Panc1 (cell line): ENCODE measurements around the gene FSTL4. TPM values are rescaled to one million over a fixed set of nuclear protein-coding genes. Genes with fewer than 3 reads are reported as not detected.

Experiments
- ATAC-seq: fragments of 200-7000 bp; cut with Tn5 transposase; 2 replicates; pipeline ENCODE4 v1.9.1; 2020; ENCODE audit warnings: mild to moderate bottlenecking, moderate library complexity
- BruUV-seq: library from RNA; stranded (reverse); fragments of 400-500 nt; replicated peaks from 2 replicates; lab custom pipeline; 2021; lab: Mats Ljungman, UMichigan
- CTCF ChIA-PET: fragments of 300-600 bp; sonication (Branson Sonifier 250); formaldehyde crosslinking; loops from one replicate; lab custom pipeline; 2022; ENCODE audit warnings: antibody characterized with exemption; lab: Charles Lee
- POLR2A ChIA-PET: fragments of 300-600 bp; sonication (Branson Sonifier 250); formaldehyde crosslinking; loops from one replicate; lab custom pipeline; 2022; ENCODE audit warnings: antibody characterized with exemption; lab: Charles Lee
- DNase-seq: peaks from one replicate; pipeline ENCODE4 v3.0.0-alpha.2; 2010; ENCODE audit warnings: low read depth, low spot score
- H3K27ac ChIP-seq: 2 replicates; pipeline ENCODE4 v1.5.1; 2011; ENCODE audit warnings: mild to moderate bottlenecking, low read length, inconsistent platforms
- H3K27me3 ChIP-seq: fragments of 200-500 bp; sonication (Bioruptor generic); 2 replicates; pipeline ENCODE4 v1.6.0; 2014; ENCODE audit warnings: low read length, inconsistent platforms; ENCODE audit not compliant: control insufficient read depth, insufficient read depth
- H3K36me3 ChIP-seq: fragments of 200-500 bp; sonication (Bioruptor generic); 2 replicates; pipeline ENCODE4 v1.5.1; 2014; ENCODE audit warnings: inconsistent platforms, mild to moderate bottlenecking, low read length, moderate library complexity; ENCODE audit not compliant: control insufficient read depth, insufficient read depth
- H3K4me1 ChIP-seq: 2 replicates; pipeline ENCODE4 v1.5.1; 2011; ENCODE audit warnings: inconsistent platforms, mild to moderate bottlenecking, low read length, moderate library complexity; ENCODE audit not compliant: control insufficient read depth, insufficient read depth
- H3K4me3 ChIP-seq, 2 experiments: 2 replicates each; pipeline ENCODE4 v1.5.1; 2011 to 2012; ENCODE audit warnings: low read depth in 2 of 2, low read length in 2 of 2, mild to moderate bottlenecking in 2 of 2, inconsistent platforms in 1 of 2, moderate library complexity in 1 of 2
- H3K9me3 ChIP-seq: fragments of 200-500 bp; sonication (Bioruptor generic); 2 replicates; pipeline ENCODE4 v1.5.1; 2014; ENCODE audit warnings: low read depth, mild to moderate bottlenecking, inconsistent platforms, low read length, moderate library complexity; ENCODE audit not compliant: control insufficient read depth, insufficient read depth
- POLR2AphosphoS5 ChIP-seq: IDR thresholded peaks from 2 replicates; pipeline ENCODE4 v1.6.1; 2012; ENCODE audit warnings: mild to moderate bottlenecking, low read depth, low read length, moderate library complexity
- SIN3A ChIP-seq: IDR thresholded peaks from 2 replicates; pipeline ENCODE4 v1.6.1; 2012; ENCODE audit warnings: low read depth, mild to moderate bottlenecking, low read length, moderate library complexity, borderline replicate concordance; ENCODE audit not compliant: insufficient read depth
- TCF7L2 ChIP-seq: IDR thresholded peaks from 2 replicates; pipeline ENCODE4 v1.6.1; 2011; ENCODE audit warnings: mild to moderate bottlenecking, low read depth, low read length, inconsistent platforms
- in situ Hi-C: cut with HindIII; loops from 2 replicates; pipeline ENCODE4 v1.10.0; 2016; ENCODE audit warnings: low sequenced_read_pairs, low pct_unique_long_range_greater_than_20kb
- intact Hi-C: fragments of 100-400 bp; cut with micrococcal nuclease; formaldehyde crosslinking; loops from one replicate; pipeline ENCODE4 v1.10.0; 2022; ENCODE audit not compliant: unreplicated experiment
- total RNA-seq: library from RNA; stranded (reverse); gene quantifications from one replicate; pipeline ENCODE4 v1.2.1, GENCODE V29; 2021; ENCODE audit not compliant: unreplicated experiment
- TF ChIP-seq, protein P1 (sequence below), 2 experiments: IDR thresholded peaks; 2 replicates each; pipeline ENCODE4 v1.6.1; 2011 to 2012; ENCODE audit warnings: low read depth in 2 of 2, control low read depth in 1 of 2, low read length in 1 of 2, mild to moderate bottlenecking in 1 of 2, moderate library complexity in 1 of 2; ENCODE audit not compliant: insufficient read depth in 1 of 2
- TF ChIP-seq, protein P2 (sequence below): fragments of 450-650 bp; IDR thresholded peaks from 2 replicates; pipeline ENCODE4 v1.5.1; 2017; ENCODE audit warnings: mild to moderate bottlenecking

Gene FSTL4
- total RNA-seq, 1 experiment from 2014 or later, result 0.18 TPM

DNA sequence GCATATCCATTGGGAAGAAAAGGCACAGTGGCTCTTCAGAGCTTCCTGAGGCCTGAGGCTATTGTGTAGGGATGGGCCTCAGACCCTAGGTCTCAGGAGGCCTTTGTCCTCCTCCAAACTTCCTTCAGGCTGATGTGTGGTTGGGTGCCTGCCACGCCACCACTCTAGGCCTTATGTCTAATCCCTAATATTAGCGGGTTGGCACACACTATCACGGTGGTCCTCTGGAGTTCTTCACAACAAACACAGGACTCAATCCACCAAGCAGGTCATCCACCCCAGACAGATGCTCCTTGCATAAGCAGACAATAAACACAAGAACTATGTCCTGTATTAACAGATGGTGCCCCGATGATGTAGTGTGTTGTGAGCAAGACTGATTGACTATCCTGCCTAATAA lies 31.0 kb upstream of the FSTL4 start:
- H3K36me3 ChIP-seq, result no peaks in the 10 kb centered on the region
- no peak overlapping the region for H3K4me3 ChIP-seq
- H3K9me3 ChIP-seq, result no peaks in the 10 kb centered on the region
- no peak overlapping the region for H3K27ac ChIP-seq
- in situ Hi-C loops (no loop called here), intact Hi-C loops (no loop called here)
- ChIA-PET CTCF (no interaction called here), POLR2A (no interaction called here)
- H3K4me1 ChIP-seq, result no peaks in the 10 kb centered on the region
- TF ChIP-seq, protein P1, sequence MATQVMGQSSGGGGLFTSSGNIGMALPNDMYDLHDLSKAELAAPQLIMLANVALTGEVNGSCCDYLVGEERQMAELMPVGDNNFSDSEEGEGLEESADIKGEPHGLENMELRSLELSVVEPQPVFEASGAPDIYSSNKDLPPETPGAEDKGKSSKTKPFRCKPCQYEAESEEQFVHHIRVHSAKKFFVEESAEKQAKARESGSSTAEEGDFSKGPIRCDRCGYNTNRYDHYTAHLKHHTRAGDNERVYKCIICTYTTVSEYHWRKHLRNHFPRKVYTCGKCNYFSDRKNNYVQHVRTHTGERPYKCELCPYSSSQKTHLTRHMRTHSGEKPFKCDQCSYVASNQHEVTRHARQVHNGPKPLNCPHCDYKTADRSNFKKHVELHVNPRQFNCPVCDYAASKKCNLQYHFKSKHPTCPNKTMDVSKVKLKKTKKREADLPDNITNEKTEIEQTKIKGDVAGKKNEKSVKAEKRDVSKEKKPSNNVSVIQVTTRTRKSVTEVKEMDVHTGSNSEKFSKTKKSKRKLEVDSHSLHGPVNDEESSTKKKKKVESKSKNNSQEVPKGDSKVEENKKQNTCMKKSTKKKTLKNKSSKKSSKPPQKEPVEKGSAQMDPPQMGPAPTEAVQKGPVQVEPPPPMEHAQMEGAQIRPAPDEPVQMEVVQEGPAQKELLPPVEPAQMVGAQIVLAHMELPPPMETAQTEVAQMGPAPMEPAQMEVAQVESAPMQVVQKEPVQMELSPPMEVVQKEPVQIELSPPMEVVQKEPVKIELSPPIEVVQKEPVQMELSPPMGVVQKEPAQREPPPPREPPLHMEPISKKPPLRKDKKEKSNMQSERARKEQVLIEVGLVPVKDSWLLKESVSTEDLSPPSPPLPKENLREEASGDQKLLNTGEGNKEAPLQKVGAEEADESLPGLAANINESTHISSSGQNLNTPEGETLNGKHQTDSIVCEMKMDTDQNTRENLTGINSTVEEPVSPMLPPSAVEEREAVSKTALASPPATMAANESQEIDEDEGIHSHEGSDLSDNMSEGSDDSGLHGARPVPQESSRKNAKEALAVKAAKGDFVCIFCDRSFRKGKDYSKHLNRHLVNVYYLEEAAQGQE (IDR thresholded peaks at IDR 0.05; ENCODE audit: insufficient read depth in 1 of 2, low read depth in 2 of 2, low read length in 1 of 2), result no peak
- no peak for TF ChIP-seq SIN3A
- TF ChIP-seq POLR2AphosphoS5, result no peak
- no peak for TF ChIP-seq TCF7L2
- TF ChIP-seq, protein P2, sequence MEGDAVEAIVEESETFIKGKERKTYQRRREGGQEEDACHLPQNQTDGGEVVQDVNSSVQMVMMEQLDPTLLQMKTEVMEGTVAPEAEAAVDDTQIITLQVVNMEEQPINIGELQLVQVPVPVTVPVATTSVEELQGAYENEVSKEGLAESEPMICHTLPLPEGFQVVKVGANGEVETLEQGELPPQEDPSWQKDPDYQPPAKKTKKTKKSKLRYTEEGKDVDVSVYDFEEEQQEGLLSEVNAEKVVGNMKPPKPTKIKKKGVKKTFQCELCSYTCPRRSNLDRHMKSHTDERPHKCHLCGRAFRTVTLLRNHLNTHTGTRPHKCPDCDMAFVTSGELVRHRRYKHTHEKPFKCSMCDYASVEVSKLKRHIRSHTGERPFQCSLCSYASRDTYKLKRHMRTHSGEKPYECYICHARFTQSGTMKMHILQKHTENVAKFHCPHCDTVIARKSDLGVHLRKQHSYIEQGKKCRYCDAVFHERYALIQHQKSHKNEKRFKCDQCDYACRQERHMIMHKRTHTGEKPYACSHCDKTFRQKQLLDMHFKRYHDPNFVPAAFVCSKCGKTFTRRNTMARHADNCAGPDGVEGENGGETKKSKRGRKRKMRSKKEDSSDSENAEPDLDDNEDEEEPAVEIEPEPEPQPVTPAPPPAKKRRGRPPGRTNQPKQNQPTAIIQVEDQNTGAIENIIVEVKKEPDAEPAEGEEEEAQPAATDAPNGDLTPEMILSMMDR, result no peak
- no TSS peak for BruUV-seq
- ATAC-seq (no peak), DNase-seq (no peak)
- peaks cover 20% of the 10 kb centered on the region for H3K27me3 ChIP-seq

DNA sequence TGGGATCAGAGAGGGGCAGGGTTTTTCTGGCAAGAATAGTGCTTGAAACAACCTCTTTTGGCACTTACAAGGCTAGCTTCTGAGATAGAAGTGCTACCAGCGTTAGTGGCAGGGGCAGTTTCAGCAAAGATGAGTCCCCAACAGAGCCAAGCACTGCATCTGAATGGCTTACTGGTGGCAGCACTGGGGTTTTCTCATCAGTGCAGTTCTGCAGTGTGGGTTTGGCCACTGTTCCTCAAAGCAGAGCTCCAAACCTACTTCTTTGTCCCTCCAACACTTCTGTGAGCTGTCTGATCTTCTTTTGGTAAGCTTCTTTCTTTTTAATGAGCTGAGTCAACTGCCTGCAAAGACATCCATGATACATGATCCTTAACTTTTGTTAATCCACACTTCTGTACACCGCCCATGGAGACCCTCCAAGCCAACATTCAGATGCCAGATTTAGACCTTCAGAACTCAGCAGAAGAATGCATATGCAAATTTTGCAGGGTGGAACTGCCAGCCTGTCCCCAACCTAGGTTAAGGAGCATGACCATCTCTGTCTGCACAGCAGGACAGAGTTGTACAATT lies 29.9 kb upstream of the FSTL4 start:
- CTCF ChIA-PET, result interaction anchor here (0.6 kb wide), 1 partner anchor 127 kb away, joined by 4 read pairs; no protein-coding TSS in a partner anchor
- peaks cover 20% of the 10 kb centered on the region for H3K27me3 ChIP-seq

More for the DNA sequence above, 29.9 kb upstream of the FSTL4 start:
- no peak overlapping the region for H3K27ac ChIP-seq
- BruUV-seq, result no TSS peak
- DNase-seq, result no peak
- no peak for ATAC-seq
- no peaks in the 10 kb centered on the region for H3K36me3 ChIP-seq
- H3K9me3 ChIP-seq, result no peaks in the 10 kb centered on the region
- intact Hi-C loops (no loop called here), in situ Hi-C loops (no loop called here)
- TF ChIP-seq TCF7L2 (no peak), POLR2AphosphoS5 (no peak), SIN3A (no peak)
- TF ChIP-seq, protein P2, result no peak
- TF ChIP-seq, protein P1 (IDR thresholded peaks at IDR 0.05; ENCODE audit: insufficient read depth in 1 of 2, low read depth in 2 of 2, low read length in 1 of 2), result no peak
- H3K4me1 ChIP-seq, result no peaks in the 10 kb centered on the region
- POLR2A ChIA-PET, result no interaction called here
- no peak overlapping the region for H3K4me3 ChIP-seq
